HG03097 (cell line): ENCODE measurements around the gene KDF1.

Source experiments
- ATAC-seq: cut with Tn5 transposase; IDR thresholded peaks from one replicate; pipeline ENCODE4 v1.9.1; 2021; ENCODE audit not compliant: unreplicated experiment, low FRiP score

KDF1 gene

GRCh38 chr1:26959722-26960624 is at the start of gene KDF1:
KDF1 (minus strand) TSS chr1:26960468; CDS start chr1:26952380, 8,088 bp downstream.
- ATAC-seq, result no peak

DNA sequence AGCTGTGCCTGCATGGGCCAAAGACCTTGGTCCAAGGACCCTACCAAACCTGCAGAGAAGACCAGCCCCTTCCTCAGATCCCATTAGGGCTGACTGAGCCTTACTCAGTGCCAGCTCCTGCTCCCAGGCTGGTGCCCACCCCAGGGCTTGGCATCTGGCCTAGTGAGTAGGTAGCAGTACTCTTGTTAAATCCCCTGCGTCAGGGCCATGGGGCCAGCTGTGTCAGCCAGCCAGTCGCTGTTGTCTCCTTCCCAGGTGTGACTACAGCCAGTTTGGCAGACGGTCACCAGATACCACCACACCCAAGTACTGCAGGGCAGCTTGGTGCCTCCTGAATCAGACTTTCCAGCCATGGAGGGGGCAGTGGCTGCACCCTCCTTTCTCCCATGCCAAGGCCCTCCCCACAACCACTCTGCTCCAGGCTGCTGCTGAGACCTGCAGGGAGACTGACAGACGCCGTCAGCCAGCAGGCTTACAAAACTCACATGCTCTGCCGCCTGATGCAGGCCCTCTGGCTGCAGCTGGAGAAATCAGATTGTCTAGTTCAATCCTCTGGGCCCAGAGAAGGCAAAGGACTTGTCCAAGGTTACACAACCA is 49.4 kb upstream of the KDF1 start:
- ATAC-seq, result no peak

DNA sequence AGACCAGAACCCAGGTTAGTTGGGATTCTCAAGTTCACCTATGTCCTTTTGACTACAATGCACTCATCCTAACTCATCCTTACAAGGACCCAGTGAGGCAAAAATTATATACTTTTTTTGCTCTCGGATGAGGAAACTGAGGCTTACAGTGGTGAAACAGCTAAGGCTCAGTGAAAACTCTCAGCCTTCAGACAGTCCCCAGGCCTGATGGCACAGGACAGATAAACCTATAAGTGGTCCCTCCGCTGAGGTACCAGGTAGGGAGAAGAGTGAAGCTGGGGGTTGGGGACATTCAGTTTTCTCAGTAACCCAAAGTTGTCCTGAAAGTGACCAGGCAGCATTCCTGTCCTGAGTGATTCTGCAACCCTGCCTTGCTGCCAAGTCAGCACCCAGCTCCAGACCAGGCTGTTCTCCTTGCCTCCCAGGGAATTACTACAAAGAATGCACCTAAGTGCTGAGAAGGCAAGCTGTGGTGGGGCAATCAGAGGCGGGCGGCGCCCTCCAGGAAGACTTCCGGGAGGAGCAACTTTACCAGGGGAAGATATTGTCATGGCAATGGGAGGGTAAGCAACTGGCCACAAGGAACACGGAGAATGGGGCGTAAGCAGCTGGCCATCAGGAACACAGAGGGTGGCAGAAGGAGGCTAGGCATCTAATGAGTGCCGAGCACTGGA is 47.8 kb upstream of the KDF1 start:
- no peak for ATAC-seq

- ATAC-seq, result no peak
These were observed 46.4 kb upstream of the KDF1 start for GRCh38 chr1:27006683-27007082.

- ATAC-seq, result no peak
These were observed 45.6 kb upstream of the KDF1 start for GRCh38 chr1:27005648-27006496.

DNA sequence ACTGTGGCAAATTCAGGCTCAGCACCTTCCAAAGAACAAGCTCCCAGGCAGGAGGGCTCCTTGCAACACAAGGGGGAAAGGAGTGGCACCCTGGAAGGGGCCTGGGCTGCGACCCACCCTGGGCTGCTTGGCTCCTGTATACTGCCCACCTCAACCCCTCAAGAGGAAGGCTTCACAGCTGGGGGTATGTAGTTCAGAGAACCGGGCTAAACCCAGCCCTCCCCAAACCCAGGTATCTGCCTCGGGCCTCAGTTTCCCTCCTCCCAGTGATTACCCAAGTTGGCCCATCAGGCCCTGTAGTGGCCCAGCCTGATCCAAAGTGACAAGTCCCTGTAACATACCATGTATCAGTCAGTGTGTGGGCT is 44.9 kb upstream of the KDF1 start:
- ATAC-seq, result no peak

GRCh38 chr1:27004471-27005165 is 44.4 kb upstream of the KDF1 start:
- no peak for ATAC-seq

DNA sequence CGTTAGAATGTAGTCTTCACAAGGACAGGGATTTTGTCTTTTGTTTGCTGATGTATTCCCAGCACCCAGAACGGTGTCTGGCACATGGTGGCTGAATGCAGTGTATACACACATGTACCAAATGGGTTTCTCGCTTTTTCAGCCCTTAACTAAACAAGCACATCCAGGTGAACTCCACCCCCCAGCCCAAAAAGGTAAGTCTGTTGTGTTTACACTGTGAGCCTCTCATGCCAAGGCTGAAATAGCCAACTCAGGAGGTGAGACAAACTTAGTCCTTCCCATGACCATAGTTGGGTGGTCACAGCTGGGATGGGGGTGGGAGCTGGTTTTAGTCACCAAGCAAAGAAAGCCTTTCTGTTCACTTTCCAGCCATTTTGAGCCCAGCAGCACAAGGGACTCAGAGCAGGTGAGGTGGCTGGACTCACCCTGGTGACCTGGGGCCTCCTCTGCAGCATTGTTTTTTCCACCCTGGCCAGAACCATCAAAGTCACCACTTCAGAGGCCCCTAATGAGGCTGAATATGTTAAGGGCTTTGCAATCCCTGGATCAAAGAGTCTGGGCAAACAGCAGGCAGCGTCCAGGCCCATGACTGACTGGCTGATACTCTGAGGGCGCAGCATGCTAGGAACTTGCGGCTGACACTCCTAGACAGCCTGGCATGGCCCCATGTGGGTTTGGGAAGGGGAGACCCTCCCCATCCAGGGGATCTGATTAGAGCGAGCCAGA is 43.6 kb upstream of the KDF1 start:
- ATAC-seq, result no peak

DNA sequence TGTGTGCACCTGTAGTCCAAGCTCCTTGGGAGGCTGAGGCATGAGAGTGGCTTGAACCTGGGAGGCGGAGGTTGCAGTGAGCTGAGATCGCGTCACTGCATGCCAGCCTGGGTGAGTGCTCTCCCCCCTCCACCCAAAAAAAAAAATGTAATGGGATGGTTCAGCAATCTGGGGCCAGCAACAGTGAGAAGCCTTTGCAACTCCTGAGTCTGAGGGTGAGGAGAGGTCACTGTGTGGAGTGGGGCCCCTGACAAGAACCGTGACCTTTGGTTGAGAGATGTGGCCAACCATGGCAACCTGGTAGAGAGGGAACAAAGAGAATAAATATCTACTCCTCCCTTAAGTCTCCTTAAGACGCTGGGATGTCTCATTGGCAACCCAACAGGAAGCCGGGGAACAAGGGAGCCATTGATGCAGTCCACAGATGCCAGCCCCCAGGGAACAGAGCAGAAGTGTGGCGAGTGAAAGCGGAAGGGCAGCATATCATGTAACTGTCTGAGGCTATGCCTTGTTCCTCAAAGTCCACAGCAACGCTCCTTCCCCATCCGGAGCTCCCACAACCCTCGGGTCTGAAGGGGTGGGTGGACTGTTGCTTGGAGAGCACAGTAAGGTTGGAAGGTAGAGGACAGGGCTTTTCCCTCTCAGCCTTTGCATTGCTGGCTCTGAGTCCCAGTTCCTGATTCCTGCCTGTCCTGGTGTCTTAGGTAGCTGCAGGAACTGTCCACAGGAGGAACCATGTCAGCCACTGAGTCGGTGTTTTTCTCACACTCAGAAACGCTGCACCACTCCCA is 41.5 kb upstream of the KDF1 start:
- ATAC-seq, result no peak

DNA sequence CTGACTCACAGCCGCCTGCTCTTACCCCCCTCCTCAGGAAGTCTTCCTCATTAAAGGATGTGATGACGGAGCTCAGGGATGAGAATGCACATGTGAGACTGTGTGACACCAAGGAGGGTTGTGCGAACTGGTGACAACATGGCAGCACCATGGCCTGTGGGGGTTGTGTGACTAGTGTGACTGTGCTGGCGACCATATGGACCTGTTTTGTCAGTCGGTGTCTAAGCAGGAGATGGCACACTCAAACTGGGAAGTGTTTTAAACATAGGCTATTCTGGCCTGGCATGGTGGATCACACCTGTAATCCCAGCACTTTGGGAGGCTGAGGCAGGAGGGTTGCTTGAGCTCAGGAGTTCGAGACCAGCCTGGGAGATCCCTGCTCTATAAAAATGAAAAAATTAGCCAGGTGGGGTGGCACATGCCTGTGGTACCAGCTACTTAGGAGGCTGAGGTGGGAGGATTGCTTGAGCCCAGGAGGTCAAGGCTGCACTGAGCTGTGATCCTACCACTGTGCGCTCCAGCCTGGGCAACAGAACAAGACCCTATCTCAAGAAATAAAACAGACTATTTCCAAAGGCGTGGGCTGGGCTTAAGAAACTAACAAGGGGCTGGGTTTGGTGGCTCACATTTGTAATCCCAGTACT is 40.7 kb upstream of the KDF1 start:
- ATAC-seq, result no peak

GRCh38 chr1:27000090-27000816 is 40.0 kb upstream of the KDF1 start:
- ATAC-seq, result no peak

DNA sequence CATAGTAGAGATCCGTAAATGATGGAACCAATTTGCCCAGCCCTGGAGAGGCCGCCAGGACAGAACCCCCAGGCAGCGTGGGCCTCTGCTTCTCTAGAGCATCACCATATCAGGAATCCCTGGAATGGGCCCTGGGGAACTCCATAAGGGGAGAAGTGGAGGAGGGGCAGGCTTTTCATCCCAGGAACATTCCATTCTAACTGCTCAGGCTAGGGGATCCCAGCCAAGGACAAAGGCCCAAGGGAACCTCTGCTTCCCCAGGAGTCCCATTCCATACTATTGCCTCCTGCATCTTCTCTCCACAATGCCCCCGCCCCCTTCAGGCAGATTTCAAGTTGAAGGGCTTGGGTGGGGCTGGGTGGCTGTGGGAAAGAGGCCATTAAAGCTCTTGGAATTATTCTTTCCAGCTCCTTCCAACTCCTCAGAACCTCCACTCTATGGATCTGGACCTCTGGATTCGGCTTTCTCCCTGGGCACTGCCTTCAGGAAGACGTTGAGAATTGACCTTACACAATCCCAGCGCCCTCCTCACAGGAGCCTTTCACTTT is 39.2 kb upstream of the KDF1 start:
- no peak for ATAC-seq

DNA sequence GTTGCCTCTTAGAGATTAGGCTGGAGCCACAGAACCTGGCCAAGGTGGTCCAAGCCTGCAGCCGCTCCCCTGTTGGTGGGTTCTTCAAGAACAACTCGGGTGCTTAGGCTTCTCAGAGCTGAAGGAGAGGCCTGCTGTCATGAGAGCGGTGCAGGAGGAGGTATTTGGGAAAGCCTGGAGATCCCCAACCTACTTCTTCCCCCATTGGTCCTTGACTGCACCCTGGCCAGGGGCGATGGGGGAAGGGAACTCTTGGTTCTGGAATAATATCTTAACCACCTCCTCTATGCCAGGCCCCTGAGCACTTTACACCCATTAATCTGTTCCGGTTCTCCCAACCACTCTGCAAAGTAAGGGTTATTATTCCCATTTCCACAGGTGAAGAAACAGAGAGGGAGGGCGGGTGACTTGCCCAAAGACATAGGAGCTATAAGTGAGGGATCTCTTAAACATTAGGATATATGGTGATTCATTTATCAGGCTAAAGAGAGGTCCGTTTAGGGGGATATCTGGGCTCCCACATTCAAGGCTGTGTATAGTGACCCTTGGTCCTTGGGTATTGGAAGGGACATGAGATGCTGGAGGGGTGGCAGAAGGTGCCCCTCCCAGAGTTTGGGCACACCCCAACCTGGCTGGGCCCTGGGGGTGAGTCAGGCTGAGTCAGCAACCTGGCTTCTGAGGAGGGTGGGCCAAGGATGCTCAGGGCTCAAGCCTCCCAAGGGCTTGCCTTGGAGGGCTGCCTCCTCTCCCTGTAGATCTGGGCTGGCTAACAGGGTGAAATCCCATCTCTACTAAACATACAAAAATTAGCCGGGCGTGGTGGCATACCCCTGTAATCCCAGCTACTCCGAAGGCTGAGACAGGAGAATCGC is 38.4 kb upstream of the KDF1 start:
- no peak for ATAC-seq

GRCh38 chr1:26996665-26997064 is 36.4 kb upstream of the KDF1 start:
- no peak for ATAC-seq

DNA sequence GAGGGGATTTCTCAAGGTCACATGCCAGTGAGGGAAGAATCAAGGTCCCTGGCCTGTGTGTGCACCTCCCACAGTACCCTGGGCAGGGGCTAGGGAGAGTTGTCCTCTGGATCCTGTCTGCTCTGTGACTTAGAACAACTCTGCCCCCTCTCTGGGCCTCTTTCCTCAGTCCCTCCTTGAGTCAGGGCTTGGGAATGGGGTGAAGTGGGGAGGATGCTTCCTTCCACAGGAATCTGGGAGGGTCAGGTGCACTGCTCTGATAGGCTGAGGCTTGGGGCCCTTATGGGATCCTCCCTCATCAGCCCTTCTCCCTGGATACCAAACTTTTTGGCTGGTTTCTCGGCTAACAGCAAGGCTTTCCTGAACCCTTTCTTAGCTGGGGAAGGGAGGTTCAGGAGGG is 35.8 kb upstream of the KDF1 start:
- no peak for ATAC-seq

- no peak for ATAC-seq
These were observed 34.7 kb upstream of the KDF1 start for GRCh38 chr1:26994787-26995517.
